ENCODE measurements around the gene XYLB.

DNA sequence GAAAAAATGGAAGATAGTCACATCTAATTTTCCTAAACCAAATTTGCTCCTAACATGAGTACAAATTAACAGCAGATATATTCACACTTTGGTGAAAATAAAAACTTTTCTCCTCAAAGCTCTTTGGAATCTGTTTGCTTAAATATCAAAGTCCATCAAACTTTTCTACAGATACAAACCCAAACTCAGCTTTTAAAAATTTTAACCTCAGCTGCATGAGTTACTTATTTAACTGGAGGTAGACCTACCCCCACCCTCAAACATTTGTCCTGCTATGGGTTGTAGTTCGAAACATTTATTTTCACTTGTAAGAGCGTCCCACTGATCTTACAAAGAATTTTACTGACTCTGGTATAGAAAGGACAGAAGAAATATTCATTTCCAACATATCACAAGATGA, 8.9 kb upstream of the XYLB start:
- TF ChIP-seq, protein P1, sequence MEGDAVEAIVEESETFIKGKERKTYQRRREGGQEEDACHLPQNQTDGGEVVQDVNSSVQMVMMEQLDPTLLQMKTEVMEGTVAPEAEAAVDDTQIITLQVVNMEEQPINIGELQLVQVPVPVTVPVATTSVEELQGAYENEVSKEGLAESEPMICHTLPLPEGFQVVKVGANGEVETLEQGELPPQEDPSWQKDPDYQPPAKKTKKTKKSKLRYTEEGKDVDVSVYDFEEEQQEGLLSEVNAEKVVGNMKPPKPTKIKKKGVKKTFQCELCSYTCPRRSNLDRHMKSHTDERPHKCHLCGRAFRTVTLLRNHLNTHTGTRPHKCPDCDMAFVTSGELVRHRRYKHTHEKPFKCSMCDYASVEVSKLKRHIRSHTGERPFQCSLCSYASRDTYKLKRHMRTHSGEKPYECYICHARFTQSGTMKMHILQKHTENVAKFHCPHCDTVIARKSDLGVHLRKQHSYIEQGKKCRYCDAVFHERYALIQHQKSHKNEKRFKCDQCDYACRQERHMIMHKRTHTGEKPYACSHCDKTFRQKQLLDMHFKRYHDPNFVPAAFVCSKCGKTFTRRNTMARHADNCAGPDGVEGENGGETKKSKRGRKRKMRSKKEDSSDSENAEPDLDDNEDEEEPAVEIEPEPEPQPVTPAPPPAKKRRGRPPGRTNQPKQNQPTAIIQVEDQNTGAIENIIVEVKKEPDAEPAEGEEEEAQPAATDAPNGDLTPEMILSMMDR (IDR thresholded peaks at IDR 0.05; ENCODE audit: low read length) = no peak
- TF ChIP-seq EZH2 (optimal IDR thresholded peaks at IDR 0.05; ENCODE audit: low read depth, low read length) (no peak), EZH2phosphoT487 (IDR thresholded peaks at IDR 0.05; ENCODE audit: low read length) (no peak)
